ENCODE data around the gene ING3. TPM values are rescaled to one million over a fixed set of nuclear protein-coding genes. Genes with fewer than 3 reads are reported as not detected.

Gene ING3
- polyA plus RNA-seq, 1 donor (not counting 4 experiments of a cell fraction or from before 2014, with no cell fraction given), result 9.0 TPM

DNA sequence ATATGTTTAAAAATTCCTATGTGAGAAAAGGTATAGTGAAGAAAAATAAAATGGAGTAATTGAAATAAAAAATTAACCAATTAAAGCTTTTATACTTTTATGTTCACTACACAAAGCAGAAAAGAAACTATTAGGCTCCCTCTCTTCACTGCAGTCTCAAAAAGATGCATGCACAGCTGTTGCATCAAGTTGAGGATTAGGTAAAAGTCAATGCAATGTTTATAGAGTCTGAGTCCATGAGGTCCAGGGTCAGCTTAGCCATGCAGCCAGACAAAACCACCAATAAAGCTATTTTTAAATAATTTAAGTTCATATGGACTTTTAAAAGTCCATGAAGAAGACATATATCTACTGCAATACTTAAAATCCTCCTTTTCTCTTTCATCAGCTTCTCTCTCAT is 31.1 kb upstream of the ING3 start:
- TF ChIP-seq, protein P1, sequence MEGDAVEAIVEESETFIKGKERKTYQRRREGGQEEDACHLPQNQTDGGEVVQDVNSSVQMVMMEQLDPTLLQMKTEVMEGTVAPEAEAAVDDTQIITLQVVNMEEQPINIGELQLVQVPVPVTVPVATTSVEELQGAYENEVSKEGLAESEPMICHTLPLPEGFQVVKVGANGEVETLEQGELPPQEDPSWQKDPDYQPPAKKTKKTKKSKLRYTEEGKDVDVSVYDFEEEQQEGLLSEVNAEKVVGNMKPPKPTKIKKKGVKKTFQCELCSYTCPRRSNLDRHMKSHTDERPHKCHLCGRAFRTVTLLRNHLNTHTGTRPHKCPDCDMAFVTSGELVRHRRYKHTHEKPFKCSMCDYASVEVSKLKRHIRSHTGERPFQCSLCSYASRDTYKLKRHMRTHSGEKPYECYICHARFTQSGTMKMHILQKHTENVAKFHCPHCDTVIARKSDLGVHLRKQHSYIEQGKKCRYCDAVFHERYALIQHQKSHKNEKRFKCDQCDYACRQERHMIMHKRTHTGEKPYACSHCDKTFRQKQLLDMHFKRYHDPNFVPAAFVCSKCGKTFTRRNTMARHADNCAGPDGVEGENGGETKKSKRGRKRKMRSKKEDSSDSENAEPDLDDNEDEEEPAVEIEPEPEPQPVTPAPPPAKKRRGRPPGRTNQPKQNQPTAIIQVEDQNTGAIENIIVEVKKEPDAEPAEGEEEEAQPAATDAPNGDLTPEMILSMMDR (optimal IDR thresholded peaks at IDR 0.05 in 1 of 3, IDR thresholded peaks at IDR 0.05 in 1 of 3, conservative IDR thresholded peaks at IDR 0.05 in 1 of 3; ENCODE audit: extremely low read depth in 1 of 3, insufficient read depth in 2 of 3, low read length in 3 of 3), result no peak
- no peak for TF ChIP-seq EZH2 (IDR thresholded peaks at IDR 0.05; ENCODE audit: low read length)
- DNase-seq (ENCODE audit: low read depth, low spot score), result no peak
- dilution Hi-C loops (cut with MboI; ENCODE audit: extremely low pct_ligation_motif_present, low sequenced_read_pairs), result no loop called here
- Histone ChIP-seq H3K79me2 (ENCODE audit: control insufficient read depth, insufficient read depth, low read length) (no peaks in the 10 kb centered on the region), H3K4me1 (ENCODE audit: control insufficient read depth, extremely low read depth, insufficient read depth, low read length) (no peaks in the 10 kb centered on the region), H3K4me3 (ENCODE audit: control insufficient read depth in 2 of 3, extremely low read depth in 1 of 3, insufficient read depth in 2 of 3, low read depth in 1 of 3, low read length in 3 of 3) (no peak overlapping the region), H3K27me3 (ENCODE audit: control insufficient read depth, extremely low read depth, insufficient read depth, low read length) (no peaks in the 10 kb centered on the region), H3K9me3 (ENCODE audit: control insufficient read depth, low read depth, low read length) (no peaks in the 10 kb centered on the region), H3K27ac (ENCODE audit: control insufficient read depth, insufficient read depth, low read length) (no peak overlapping the region), H3K4me2 (ENCODE audit: control insufficient read depth, extremely low read depth, insufficient read depth, low read depth, low read length) (no peak overlapping the region), H3K36me3 (ENCODE audit: control insufficient read depth in 2 of 2, extremely low read depth in 1 of 2, insufficient read depth in 2 of 2, low read length in 2 of 2) (no peaks in the 10 kb centered on the region), H3K9me1 (ENCODE audit: control insufficient read depth, extremely low read depth, insufficient read depth, low read length) (no peaks in the 10 kb centered on the region), H4K20me1 (ENCODE audit: control insufficient read depth, extremely low read depth, insufficient read depth, low read length) (no peaks in the 10 kb centered on the region), H2AFZ (ENCODE audit: control insufficient read depth, low read length) (no peak overlapping the region), H3K9ac (ENCODE audit: control insufficient read depth, extremely low read depth, insufficient read depth, low read length) (no peak overlapping the region)
- no peak for FAIRE-seq

- Histone ChIP-seq H3K4me1 (ENCODE audit: control insufficient read depth, extremely low read depth, insufficient read depth, low read length) (no peaks in the 10 kb centered on the region), H3K4me3 (ENCODE audit: control insufficient read depth in 2 of 3, extremely low read depth in 1 of 3, insufficient read depth in 2 of 3, low read depth in 1 of 3, low read length in 3 of 3) (no peak overlapping the region), H3K9me3 (ENCODE audit: control insufficient read depth, low read depth, low read length) (no peaks in the 10 kb centered on the region), H3K9me1 (ENCODE audit: control insufficient read depth, extremely low read depth, insufficient read depth, low read length) (no peaks in the 10 kb centered on the region), H3K9ac (ENCODE audit: control insufficient read depth, extremely low read depth, insufficient read depth, low read length) (no peak overlapping the region), H3K27me3 (ENCODE audit: control insufficient read depth, extremely low read depth, insufficient read depth, low read length) (no peaks in the 10 kb centered on the region), H4K20me1 (ENCODE audit: control insufficient read depth, extremely low read depth, insufficient read depth, low read length) (no peaks in the 10 kb centered on the region), H3K27ac (ENCODE audit: control insufficient read depth, insufficient read depth, low read length) (no peak overlapping the region), H3K4me2 (ENCODE audit: control insufficient read depth, extremely low read depth, insufficient read depth, low read depth, low read length) (no peak overlapping the region), H3K36me3 (ENCODE audit: control insufficient read depth in 2 of 2, extremely low read depth in 1 of 2, insufficient read depth in 2 of 2, low read length in 2 of 2) (no peaks in the 10 kb centered on the region), H3K79me2 (ENCODE audit: control insufficient read depth, insufficient read depth, low read length) (no peaks in the 10 kb centered on the region), H2AFZ (ENCODE audit: control insufficient read depth, low read length) (no peak overlapping the region)
- FAIRE-seq (no peak), DNase-seq (ENCODE audit: low read depth, low spot score) (no peak)
- no peak for TF ChIP-seq EZH2 (IDR thresholded peaks at IDR 0.05; ENCODE audit: low read length)
- TF ChIP-seq, protein P1 (optimal IDR thresholded peaks at IDR 0.05 in 1 of 3, IDR thresholded peaks at IDR 0.05 in 1 of 3, conservative IDR thresholded peaks at IDR 0.05 in 1 of 3; ENCODE audit: extremely low read depth in 1 of 3, insufficient read depth in 2 of 3, low read length in 3 of 3), result no peak
- dilution Hi-C loops (cut with MboI; ENCODE audit: extremely low pct_ligation_motif_present, low sequenced_read_pairs), result no loop called here
Observed at GRCh38 chr7:120920034-120920433, 30.5 kb upstream of the ING3 start.

All from keratinocyte (primary cell).